Endothelial cell of umbilical vein (primary cell): ENCODE results near the gene ZNF281. TPM values are rescaled to one million over a fixed set of nuclear protein-coding genes. Genes with fewer than 3 reads are reported as not detected.

Experiments used
- BruUV-seq: library from RNA; stranded (reverse); fragments of 400-500 nt; replicated peaks from 2 replicates; lab custom pipeline; 2021; lab: Mats Ljungman, UMichigan
- CTCF ChIA-PET: fragments of 300-600, 350-600 bp; sonication (Branson Sonifier 250); formaldehyde crosslinking; loops from one replicate; lab custom pipeline; 2021; ENCODE audit warnings: antibody characterized with exemption, inconsistent platforms; lab: Charles Lee
- POLR2A ChIA-PET: fragments of 300-600, 350-600 bp; sonication (Branson Sonifier 250); formaldehyde crosslinking; loops from one replicate; lab custom pipeline; 2021; ENCODE audit warnings: antibody characterized with exemption, inconsistent platforms; lab: Charles Lee
- DNase-seq: peaks from one replicate; pipeline ENCODE4 v3.0.0-alpha.2; 2011; ENCODE audit warnings: low read depth, low spot score
- FAIRE-seq: peaks from 2 replicates; lab custom pipeline; 2011; peaks lifted over from hg19 to GRCh38; lab: Jason Lieb, UNC
- H2AFZ ChIP-seq: 2 replicates; pipeline ENCODE4 v1.6.0; 2012; ENCODE audit warnings: low read depth, low read length, control low read depth, inconsistent platforms
- H3K27ac ChIP-seq: 2 replicates; pipeline ENCODE4 v1.5.1; 2011; ENCODE audit warnings: low read depth, mild to moderate bottlenecking, control low read depth, low read length, moderate library complexity; ENCODE audit not compliant: insufficient read depth
- H3K27me3 ChIP-seq, 2 experiments: 2 replicates each; pipeline versions ENCODE4 v1.6.0 to v1.6.1; 2011; ENCODE audit warnings: low read length in 2 of 2, mixed read lengths in 1 of 2; ENCODE audit not compliant: control insufficient read depth in 2 of 2, insufficient read depth in 2 of 2
- H3K36me3 ChIP-seq, 2 experiments: 2 replicates in 1 of 2; 3 replicates in 1 of 2; pipeline ENCODE4 v1.5.1; 2011; ENCODE audit warnings: low read length in 2 of 2, mild to moderate bottlenecking in 1 of 2, moderate library complexity in 1 of 2; ENCODE audit not compliant: control insufficient read depth in 2 of 2, insufficient read depth in 2 of 2; ENCODE audit errors: extremely low read depth in 1 of 2
- H3K4me1 ChIP-seq: 3 replicates; pipeline ENCODE4 v1.5.1; 2011; ENCODE audit warnings: mild to moderate bottlenecking, low read length; ENCODE audit not compliant: control insufficient read depth, insufficient read depth; ENCODE audit errors: extremely low read depth
- H3K4me2 ChIP-seq: 2 replicates; pipeline ENCODE4 v1.6.1; 2011; ENCODE audit warnings: low read length, control low read depth, mixed read lengths; ENCODE audit not compliant: insufficient read depth
- H3K4me3 ChIP-seq, 3 experiments: fragments of 200-600 bp in 1 of 3; sonication (generic), shearing (Covaris generic) in 1 of 3; replicated peaks in 1 of 3; 2 replicates each; pipeline ENCODE4 v1.5.1; 2011 to 2016; ENCODE audit warnings: control low read depth in 3 of 3, low read length in 3 of 3, mild to moderate bottlenecking in 2 of 3, inconsistent platforms in 1 of 3, low read depth in 1 of 3, moderate library complexity in 1 of 3; ENCODE audit not compliant: insufficient read depth in 1 of 3
- H3K79me2 ChIP-seq: 2 replicates; pipeline ENCODE4 v1.6.0; 2012; ENCODE audit warnings: low read length, inconsistent platforms; ENCODE audit not compliant: control insufficient read depth, insufficient read depth
- H3K9ac ChIP-seq: replicated peaks from 2 replicates; pipeline ENCODE3; 2011; ENCODE audit warnings: low read length, control low read depth; ENCODE audit not compliant: insufficient read depth; ENCODE audit errors: extremely low read depth
- H3K9me1 ChIP-seq: replicated peaks from 3 replicates; pipeline ENCODE4 v1.6.0; 2011; ENCODE audit warnings: mild to moderate bottlenecking, low read length; ENCODE audit not compliant: control insufficient read depth, insufficient read depth; ENCODE audit errors: extremely low read depth
- H3K9me3 ChIP-seq: replicated peaks from 2 replicates; pipeline ENCODE4 v1.5.1; 2012; ENCODE audit warnings: low read length, inconsistent platforms; ENCODE audit not compliant: control insufficient read depth, insufficient read depth
- H4K20me1 ChIP-seq: replicated peaks from 2 replicates; pipeline ENCODE3; 2011; ENCODE audit warnings: mild to moderate bottlenecking, low read length; ENCODE audit not compliant: control insufficient read depth, insufficient read depth; ENCODE audit errors: extremely low read depth
- CTCF ChIP-seq, 2 donors: IDR thresholded peaks; 1 replicate in 1 of 2; 2 replicates in 1 of 2; pipeline ENCODE4 v1.5.1; 2011; ENCODE audit warnings: low read length in 2 of 2, mild to moderate bottlenecking in 2 of 2, moderate library complexity in 2 of 2, control low read depth in 1 of 2, inconsistent platforms in 1 of 2, low read depth in 1 of 2; ENCODE audit not compliant: insufficient read depth in 1 of 2; ENCODE audit errors: extremely low read depth in 1 of 2
- EZH2 ChIP-seq: IDR thresholded peaks from 2 replicates; pipeline ENCODE4 v1.6.1; 2012; ENCODE audit warnings: borderline replicate concordance, low read depth, mild to moderate bottlenecking, moderate library complexity, low read length, inconsistent platforms; ENCODE audit not compliant: severe bottlenecking
- FOS ChIP-seq: IDR thresholded peaks from 2 replicates; pipeline ENCODE4 v1.6.1; 2011; ENCODE audit warnings: mild to moderate bottlenecking, low read length, moderate library complexity, borderline replicate concordance; ENCODE audit not compliant: insufficient read depth
- GATA2 ChIP-seq: IDR thresholded peaks from 2 replicates; pipeline ENCODE4 v1.7.0; 2011; ENCODE audit warnings: low read depth, mild to moderate bottlenecking, moderate library complexity, mixed read lengths, low read length; ENCODE audit not compliant: insufficient read length, insufficient read depth
- JUN ChIP-seq: IDR thresholded peaks from 2 replicates; pipeline ENCODE4 v1.6.1; 2011; ENCODE audit warnings: borderline replicate concordance, low read depth; ENCODE audit not compliant: insufficient read length, insufficient read depth
- MAX ChIP-seq: IDR thresholded peaks from 2 replicates; pipeline ENCODE4 v1.6.1; 2011; ENCODE audit not compliant: insufficient read depth, insufficient read length
- MYC ChIP-seq: IDR thresholded peaks from one replicate; pipeline ENCODE4 v1.6.1; 2011; ENCODE audit warnings: mild to moderate bottlenecking, low read depth, low read length
- POLR2A ChIP-seq: IDR thresholded peaks from 2 replicates; pipeline ENCODE4 v1.6.1; 2012; ENCODE audit warnings: low read depth, mild to moderate bottlenecking, control low read depth, low read length
- POLR2AphosphoS5 ChIP-seq: IDR thresholded peaks from 2 replicates; pipeline ENCODE4 v1.6.1; 2012; ENCODE audit warnings: low read depth, mild to moderate bottlenecking, control low read depth, low read length, moderate library complexity; ENCODE audit not compliant: insufficient read depth
- dilution Hi-C: fragments of 300-500 bp; cut with MboI; formaldehyde crosslinking; loops from one replicate; pipeline ENCODE4 v1.15.0; 2019; ENCODE audit warnings: low sequenced_read_pairs; ENCODE audit not compliant: extremely low pct_ligation_motif_present
- intact Hi-C: fragments of 100-400 bp; cut with micrococcal nuclease; formaldehyde crosslinking; loops from one replicate; pipeline ENCODE4 v1.10.0; 2022
- polyA plus RNA-seq, 4 experiments: library from polyadenylated mRNA; depleted of rRNA in 3 of 4; stranded (reverse) in 3 of 4; unstranded in 1 of 4; fragments of >200 nt; gene quantifications; 2 replicates each; pipeline versions ENCODE4 v1.2.1 to v1.2.3, GENCODE V29; 2011 to 2012; ENCODE audit warnings: missing spikeins in 1 of 4
- total RNA-seq: library from RNA; stranded (reverse); gene quantifications from 2 replicates; pipeline ENCODE4 v1.2.3, GENCODE V29; 2021

Gene ZNF281
- total and polyA plus RNA-seq, 2 donors (not counting 3 experiments of a cell fraction or from before 2014, with no cell fraction given), result 5.2 to 22.3 TPM

GRCh38 chr1:200422211-200422610 is 12.4 kb upstream of the ZNF281 start:
- Histone ChIP-seq H3K27ac (no peak overlapping the region), H3K79me2 (no peaks in the 10 kb centered on the region), H3K27me3 (no peaks in the 10 kb centered on the region), H2AFZ (no peak overlapping the region), H3K4me2 (no peak overlapping the region), H3K9ac (no peak overlapping the region), H3K4me3 (no peak overlapping the region), H3K9me3 (no peaks in the 10 kb centered on the region), H4K20me1 (no peaks in the 10 kb centered on the region), H3K9me1 (no peaks in the 10 kb centered on the region), H3K36me3 (no peaks in the 10 kb centered on the region), H3K4me1 (no peaks in the 10 kb centered on the region)
- CTCF ChIA-PET, result interaction anchor here (0.8 to 1.3 kb wide), 2 partner anchors 49 to 150 kb away, joined by 3 to 4 read pairs; no protein-coding TSS in a partner anchor
- no TSS peak for BruUV-seq
- POLR2A ChIA-PET, result no interaction called here
- FAIRE-seq (no peak), DNase-seq (no peak)
- dilution Hi-C loops (no loop called here), intact Hi-C loops (no loop called here)
- TF ChIP-seq MAX, result no peak
- no peak for TF ChIP-seq GATA2
- TF ChIP-seq JUN, result no peak
- TF ChIP-seq POLR2AphosphoS5, result no peak
- TF ChIP-seq CTCF (IDR thresholded peaks at IDR 0.05; ENCODE audit: extremely low read depth in 1 of 2, insufficient read depth in 1 of 2, low read depth in 1 of 2, low read length in 2 of 2), result no peak
- TF ChIP-seq MYC, result no peak
- no peak for TF ChIP-seq FOS
- TF ChIP-seq POLR2A, result no peak
- TF ChIP-seq EZH2, result no peak
